K562 (cell line): Measurements from ENCODE around the gene CPNE9. TPM values are rescaled to one million over a fixed set of nuclear protein-coding genes. Genes with fewer than 3 reads are reported as not detected.

ENCODE experiments used
- ATAC-seq: fragments of 200-7000 bp; cut with Tn5 transposase; 3 replicates; pipeline ENCODE4 v1.9.1; 2020; ENCODE audit warnings: moderate library complexity
- BruUV-seq: library from RNA; stranded (reverse); fragments of 400-500 nt; replicated peaks from 2 replicates; lab custom pipeline; 2021; lab: Mats Ljungman, UMichigan
- CTCF ChIA-PET: fragments of 300-600 bp; formaldehyde crosslinking; extraction: SDS; loops from one replicate; lab custom pipeline; 2021; ENCODE audit warnings: low intra/inter-chr PET ratio; lab: Yijun Ruan, JAX
- POLR2A ChIA-PET: fragments of 300-600, 350-650 bp; sonication (Branson Sonifier 250); formaldehyde crosslinking; extraction: SDS; loops from one replicate; lab custom pipeline; 2021; ENCODE audit warnings: antibody characterized with exemption, inconsistent platforms; lab: Yijun Ruan, JAX
- DNase-seq, 4 experiments: peaks; one replicate each; pipeline versions ENCODE4 v3.0.0 to v3.0.0-alpha.2; 2011 to 2018; ENCODE audit warnings: low spot score in 3 of 4, mixed read lengths in 3 of 4; ENCODE audit errors: extremely low read depth in 1 of 4
- FAIRE-seq: peaks from 2 replicates; lab custom pipeline; 2011; peaks lifted over from hg19 to GRCh38; lab: Jason Lieb, UNC
- H2AFZ ChIP-seq: 2 replicates; pipeline ENCODE4 v1.6.0; 2011; ENCODE audit warnings: low read depth, low read length, control low read depth, inconsistent platforms
- H3K27ac ChIP-seq: fragments of 200-600 bp; 3 replicates; pipeline ENCODE4 v1.8.0; 2011; ENCODE audit warnings: low read depth, mild to moderate bottlenecking, control low read depth, inconsistent platforms, low read length, moderate library complexity, mixed read lengths; ENCODE audit errors: extremely low read depth
- H3K27me3 ChIP-seq, 2 experiments: fragments of 300-600 bp in 1 of 2; 2 replicates in 1 of 2; 3 replicates in 1 of 2; pipeline versions ENCODE4 v1.6.0 to v1.8.0; 2011; ENCODE audit warnings: inconsistent platforms in 2 of 2, low read length in 2 of 2, mild to moderate bottlenecking in 1 of 2, mixed read lengths in 1 of 2, moderate library complexity in 1 of 2; ENCODE audit not compliant: control insufficient read depth in 2 of 2, insufficient read depth in 2 of 2
- H3K36me3 ChIP-seq: fragments of 300-600 bp; 3 replicates; pipeline ENCODE4 v1.8.0; 2011; ENCODE audit warnings: mild to moderate bottlenecking, low read length, inconsistent platforms; ENCODE audit not compliant: control insufficient read depth, insufficient read depth
- H3K4me1 ChIP-seq, 2 experiments: fragments of 200-600 bp in 1 of 2; replicated peaks in 1 of 2; 2 replicates in 1 of 2; 3 replicates in 1 of 2; pipeline versions ENCODE4 v1.5.1 to v1.8.0; 2011; ENCODE audit warnings: inconsistent platforms in 2 of 2, low read length in 2 of 2, mild to moderate bottlenecking in 1 of 2, mixed read lengths in 1 of 2, moderate library complexity in 1 of 2; ENCODE audit not compliant: control insufficient read depth in 2 of 2, insufficient read depth in 2 of 2
- H3K4me2 ChIP-seq: 2 replicates; pipeline ENCODE4 v1.6.1; 2011; ENCODE audit warnings: low read length, control low read depth, inconsistent platforms, mixed read lengths; ENCODE audit not compliant: insufficient read depth
- H3K4me3 ChIP-seq: fragments of 200-600 bp; sonication (generic), shearing (Covaris generic); 2 replicates; pipeline ENCODE4 v1.5.1; 2016; ENCODE audit warnings: control low read depth, inconsistent platforms
- H3K79me2 ChIP-seq: fragments of 200-600 bp; 3 replicates; pipeline ENCODE4 v1.8.0; 2011; ENCODE audit warnings: low read length, inconsistent platforms; ENCODE audit not compliant: control insufficient read depth, insufficient read depth
- H3K9ac ChIP-seq, 2 experiments: 2 replicates each; pipeline versions ENCODE4 v1.6.0 to v1.6.1; 2011; ENCODE audit warnings: low read depth in 2 of 2, low read length in 2 of 2, control low read depth in 1 of 2, inconsistent platforms in 1 of 2, mild to moderate bottlenecking in 1 of 2, mixed read lengths in 1 of 2; ENCODE audit not compliant: insufficient read depth in 1 of 2
- H3K9me1 ChIP-seq: one replicate; pipeline ENCODE4 v1.6.0; 2011; ENCODE audit warnings: inconsistent platforms, mild to moderate bottlenecking, low read length, moderate library complexity; ENCODE audit not compliant: control insufficient read depth, insufficient read depth
- H3K9me3 ChIP-seq: replicated peaks from 2 replicates; pipeline ENCODE4 v1.5.1; 2011; ENCODE audit warnings: low read depth, low read length, inconsistent platforms; ENCODE audit not compliant: control insufficient read depth, insufficient read depth
- H4K20me1 ChIP-seq: replicated peaks from 2 replicates; pipeline ENCODE4 v1.6.1; 2011; ENCODE audit warnings: low read length, inconsistent platforms, mixed read lengths; ENCODE audit not compliant: control insufficient read depth, insufficient read depth
- EHMT2 ChIP-seq: fragments of 450-650 bp; IDR thresholded peaks from 2 replicates; pipeline ENCODE4 v1.6.1; 2018; ENCODE audit warnings: antibody characterized with exemption
- MCM2 ChIP-seq: fragments of 450-650 bp; IDR thresholded peaks from 2 replicates; pipeline ENCODE4 v1.6.1; 2017; ENCODE audit warnings: low read depth, mild to moderate bottlenecking
- MCM3 ChIP-seq: fragments of 450-650 bp; IDR thresholded peaks from 2 replicates; pipeline ENCODE4 v1.6.1; 2016
- ZNF253 ChIP-seq: fragments of 250-450 bp; sonication (Bioruptor Pico); conservative IDR thresholded peaks from 2 replicates; pipeline ENCODE4 v1.6.1; 2021; ENCODE audit warnings: mild to moderate bottlenecking
- WGBS: fragments of 100-300 bp; shearing (Covaris generic); methylation state at CpG from one replicate; pipeline ENCODE4 v1.1.6; 2016; ENCODE audit warnings: low coverage, mixed read lengths; ENCODE audit not compliant: insufficient coverage; ENCODE audit errors: missing lambda C conversion rate; 5-methylcytosine and 5-hydroxymethylcytosine counted together
- in situ Hi-C: fragments of 300-500 bp; cut with MboI; formaldehyde crosslinking; loops from 4 replicates; pipeline ENCODE4 v1.15.0; 2018; ENCODE audit warnings: inconsistent platforms, mixed read lengths
- intact Hi-C: fragments of 100-400 bp; cut with micrococcal nuclease; formaldehyde crosslinking; loops from 2 replicates; pipeline ENCODE4 v1.14.2; 2022
- polyA plus RNA-seq, 8 experiments: library from polyadenylated mRNA; depleted of rRNA in 4 of 8; stranded (reverse) in 5 of 8; unstranded in 3 of 8; fragments of >200 nt; fragmentation: Nextera tagmentation in 2 of 8; fragmentation: Illumina TruSeq in 1 of 8; extraction: Ambion mirVana in 2 of 8; extraction: Trizol in 1 of 8; gene quantifications; 2 replicates each; pipeline versions ENCODE4 v1.2.1 to v1.2.3, GENCODE V29; 2011 to 2014; ENCODE audit warnings: inconsistent platforms in 1 of 8, missing spikeins in 1 of 8
- total RNA-seq, 7 experiments: library from RNA; depleted of rRNA in 6 of 7; stranded (reverse); fragments of >200 nt in 6 of 7; fragmentation: Illumina TruSeq in 2 of 7; extraction: Trizol in 2 of 7; gene quantifications; 2 replicates each; pipeline versions ENCODE4 v1.2.1 to v1.2.3, GENCODE V29; 2011 to 2021; ENCODE audit warnings: low replicate concordance in 1 of 7
- TF ChIP-seq, protein P1 (sequence below): fragments of 450-650 bp; IDR thresholded peaks from 2 replicates; pipeline ENCODE4 v1.6.1; 2016; ENCODE audit warnings: missing biosample characterization, missing genetic modification characterization
- TF ChIP-seq, protein P2 (sequence below): fragments of 200-800 bp; sonication (Bioruptor generic); IDR thresholded peaks from 2 replicates; pipeline ENCODE4 v1.6.1; 2017; ENCODE audit warnings: missing genetic modification characterization, missing compliant biosample characterization
- TF ChIP-seq, protein P3 (sequence below): IDR thresholded peaks from 2 replicates; pipeline ENCODE4 v1.6.1; 2012; ENCODE audit warnings: low read depth, low read length, improper control_type of control experiment, borderline replicate concordance
- TF ChIP-seq, protein P4 (sequence below): fragments of 450-650 bp; formaldehyde crosslinking; conservative IDR thresholded peaks from 2 replicates; pipeline ENCODE4 v1.4.0; 2022; ENCODE audit warnings: mild to moderate bottlenecking, missing genetic modification characterization

The CPNE9 gene
- total and polyA plus RNA-seq, 9 of the 15 experiments (the other 6 are each of a cell fraction or from before 2014, with no cell fraction given): 0.22 to 0.56 (median 0.29) TPM; not detected in 3

DNA sequence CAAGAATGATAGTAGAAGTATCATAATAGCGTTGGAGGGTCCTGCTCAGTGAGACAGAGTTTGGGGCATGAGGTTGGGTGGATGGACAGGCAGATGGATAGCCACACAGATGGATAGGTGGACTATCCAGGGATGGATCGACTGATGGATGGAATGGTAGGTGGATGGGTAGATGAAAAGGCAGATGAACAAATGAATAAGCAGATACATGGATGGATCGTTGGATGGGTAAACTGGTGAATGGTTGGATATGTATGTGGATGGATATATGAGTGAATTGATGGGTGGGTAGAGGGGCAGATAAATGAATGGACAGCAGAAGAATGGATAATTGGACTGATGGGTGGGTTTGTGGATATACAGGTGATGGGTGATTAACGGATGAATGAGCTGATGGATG, 9.5 kb downstream of the CPNE9 start:
- 2% methylated on average over 4 of the region's 4 CpGs for WGBS
- TF ChIP-seq MCM3 (0 out of 2 replicates have a peak, but pooled peaks have one; percentile 33), ZNF253 (CRISPR knock-in tag) (no peak), EHMT2 (0 out of 2 replicates have a peak, but pooled peaks have one; percentile 18)
- H3K4me1 ChIP-seq: peaks cover 5 to 10% of the 10 kb centered on the region in 2 experiments; a peak in 4 of 5 replicates
- FAIRE-seq (no peak), ATAC-seq (no peak), DNase-seq (no peak)
- CTCF ChIA-PET: no interaction called here
- no peaks in the 10 kb centered on the region for H3K9me1 ChIP-seq
- no peaks in the 10 kb centered on the region for H3K79me2 ChIP-seq
- H3K9me3 ChIP-seq: no peaks in the 10 kb centered on the region
- H3K27ac ChIP-seq: no peak overlapping the region
- no TSS peak for BruUV-seq
- H3K4me2 ChIP-seq: no peak overlapping the region
- in situ Hi-C loops (no loop called here), intact Hi-C loops (loop anchor here (10.0 kb wide), 2 partner anchors 128 to 358 kb away; no protein-coding TSS in a partner anchor)
- POLR2A ChIA-PET: interaction anchor here (1.0 to 1.2 kb wide), 2 partner anchors 19 to 55 kb away, joined by 3 read pairs; partner anchors contain the start of gene BRPF1
- H3K4me3 ChIP-seq: no peak overlapping the region
- H2AFZ ChIP-seq: no peak overlapping the region
- no peaks in the 10 kb centered on the region for H4K20me1 ChIP-seq
- no peak overlapping the region for H3K9ac ChIP-seq
- H3K36me3 ChIP-seq: no peaks in the 10 kb centered on the region
- peaks cover 32 to 38% of the 10 kb centered on the region in 2 experiments for H3K27me3 ChIP-seq

DNA sequence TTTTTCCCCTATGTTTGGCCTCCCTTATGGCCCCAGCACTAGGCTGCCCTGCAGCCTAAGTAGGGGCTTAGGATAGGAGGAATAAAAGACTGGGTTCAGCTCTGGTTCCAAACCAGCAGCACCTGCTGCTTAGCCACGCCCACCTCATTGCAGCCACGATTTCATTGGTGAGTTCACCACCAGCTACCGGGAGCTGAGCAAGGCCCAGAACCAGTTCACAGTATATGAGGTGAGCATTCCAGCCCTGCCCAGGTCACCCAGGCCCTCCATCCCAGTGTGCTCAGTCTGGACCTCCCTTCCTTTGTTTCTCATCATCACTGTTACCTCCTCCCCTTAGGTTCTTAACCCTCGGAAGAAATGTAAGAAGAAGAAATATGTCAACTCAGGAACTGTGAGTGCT, 11.5 kb downstream of the CPNE9 start:
- BruUV-seq: no TSS peak
- WGBS: 9% methylated on average over 4 of the region's 4 CpGs
- TF ChIP-seq, protein P1, sequence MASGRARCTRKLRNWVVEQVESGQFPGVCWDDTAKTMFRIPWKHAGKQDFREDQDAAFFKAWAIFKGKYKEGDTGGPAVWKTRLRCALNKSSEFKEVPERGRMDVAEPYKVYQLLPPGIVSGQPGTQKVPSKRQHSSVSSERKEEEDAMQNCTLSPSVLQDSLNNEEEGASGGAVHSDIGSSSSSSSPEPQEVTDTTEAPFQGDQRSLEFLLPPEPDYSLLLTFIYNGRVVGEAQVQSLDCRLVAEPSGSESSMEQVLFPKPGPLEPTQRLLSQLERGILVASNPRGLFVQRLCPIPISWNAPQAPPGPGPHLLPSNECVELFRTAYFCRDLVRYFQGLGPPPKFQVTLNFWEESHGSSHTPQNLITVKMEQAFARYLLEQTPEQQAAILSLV: no peak
- TF ChIP-seq, protein P2, sequence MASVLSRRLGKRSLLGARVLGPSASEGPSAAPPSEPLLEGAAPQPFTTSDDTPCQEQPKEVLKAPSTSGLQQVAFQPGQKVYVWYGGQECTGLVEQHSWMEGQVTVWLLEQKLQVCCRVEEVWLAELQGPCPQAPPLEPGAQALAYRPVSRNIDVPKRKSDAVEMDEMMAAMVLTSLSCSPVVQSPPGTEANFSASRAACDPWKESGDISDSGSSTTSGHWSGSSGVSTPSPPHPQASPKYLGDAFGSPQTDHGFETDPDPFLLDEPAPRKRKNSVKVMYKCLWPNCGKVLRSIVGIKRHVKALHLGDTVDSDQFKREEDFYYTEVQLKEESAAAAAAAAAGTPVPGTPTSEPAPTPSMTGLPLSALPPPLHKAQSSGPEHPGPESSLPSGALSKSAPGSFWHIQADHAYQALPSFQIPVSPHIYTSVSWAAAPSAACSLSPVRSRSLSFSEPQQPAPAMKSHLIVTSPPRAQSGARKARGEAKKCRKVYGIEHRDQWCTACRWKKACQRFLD (CRISPR knock-in tag): peak; percentile 45; the same call in 1 of the 2 replicates
- TF ChIP-seq MCM2: no peak
- TF ChIP-seq, protein P3, sequence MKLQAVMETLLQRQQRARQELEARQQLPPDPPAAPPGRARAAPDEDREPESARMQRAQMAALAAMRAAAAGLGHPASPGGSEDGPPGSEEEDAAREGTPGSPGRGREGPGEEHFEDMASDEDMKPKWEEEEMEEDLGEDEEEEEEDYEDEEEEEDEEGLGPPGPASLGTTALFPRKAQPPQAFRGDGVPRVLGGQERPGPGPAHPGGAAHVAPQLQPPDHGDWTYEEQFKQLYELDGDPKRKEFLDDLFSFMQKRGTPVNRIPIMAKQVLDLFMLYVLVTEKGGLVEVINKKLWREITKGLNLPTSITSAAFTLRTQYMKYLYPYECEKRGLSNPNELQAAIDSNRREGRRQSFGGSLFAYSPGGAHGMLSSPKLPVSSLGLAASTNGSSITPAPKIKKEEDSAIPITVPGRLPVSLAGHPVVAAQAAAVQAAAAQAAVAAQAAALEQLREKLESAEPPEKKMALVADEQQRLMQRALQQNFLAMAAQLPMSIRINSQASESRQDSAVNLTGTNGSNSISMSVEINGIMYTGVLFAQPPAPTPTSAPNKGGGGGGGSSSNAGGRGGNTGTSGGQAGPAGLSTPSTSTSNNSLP: no peak
- TF ChIP-seq, protein P4, sequence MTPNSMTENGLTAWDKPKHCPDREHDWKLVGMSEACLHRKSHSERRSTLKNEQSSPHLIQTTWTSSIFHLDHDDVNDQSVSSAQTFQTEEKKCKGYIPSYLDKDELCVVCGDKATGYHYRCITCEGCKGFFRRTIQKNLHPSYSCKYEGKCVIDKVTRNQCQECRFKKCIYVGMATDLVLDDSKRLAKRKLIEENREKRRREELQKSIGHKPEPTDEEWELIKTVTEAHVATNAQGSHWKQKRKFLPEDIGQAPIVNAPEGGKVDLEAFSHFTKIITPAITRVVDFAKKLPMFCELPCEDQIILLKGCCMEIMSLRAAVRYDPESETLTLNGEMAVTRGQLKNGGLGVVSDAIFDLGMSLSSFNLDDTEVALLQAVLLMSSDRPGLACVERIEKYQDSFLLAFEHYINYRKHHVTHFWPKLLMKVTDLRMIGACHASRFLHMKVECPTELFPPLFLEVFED (CRISPR knock-in tag): no peak

More for the DNA sequence above, 11.5 kb downstream of the CPNE9 start:
- peaks cover 35 to 44% of the 10 kb centered on the region in 2 experiments for H3K27me3 ChIP-seq
- no peaks in the 10 kb centered on the region for H4K20me1 ChIP-seq
- no peaks in the 10 kb centered on the region for H3K9me1 ChIP-seq
- in situ Hi-C loops: no loop called here
- FAIRE-seq: peak; percentile 77
- POLR2A ChIA-PET: interaction anchor here (1.1 to 1.5 kb wide), 3 partner anchors 9 to 16 kb away, joined by 3 to 6 read pairs (median 5); no protein-coding TSS in a partner anchor
- H3K4me2 ChIP-seq: no peak overlapping the region
- H3K4me3 ChIP-seq: no peak overlapping the region
- no peaks in the 10 kb centered on the region for H3K79me2 ChIP-seq
- H3K36me3 ChIP-seq: no peaks in the 10 kb centered on the region
- peaks cover 5 to 10% of the 10 kb centered on the region in 2 experiments; a peak in 4 of 5 replicates for H3K4me1 ChIP-seq
- intact Hi-C loops: loop anchor here (5.0 to 10.0 kb wide), 7 partner anchors 77 to 360 kb away; partner anchors contain the start of genes ARPC4, CRELD1, FANCD2 and RPUSD3
- no peaks in the 10 kb centered on the region for H3K9me3 ChIP-seq
- peak overlapping the region in 1 of 2 experiments; percentile 72; a peak in 1 of 4 replicates for H3K9ac ChIP-seq
- peak overlapping the region; percentile 89 for H2AFZ ChIP-seq
- DNase-seq: peak in 2 of 4 experiments; percentile 50 to 61
- no peak overlapping the region for H3K27ac ChIP-seq
- peak; percentile 64 for ATAC-seq
- CTCF ChIA-PET: interaction anchor here (0.6 kb wide), 1 partner anchor 510 kb away, joined by 3 read pairs; no protein-coding TSS in a partner anchor
